Measurements from ENCODE around the gene RAPGEF4.

The RAPGEF4 gene

DNA sequence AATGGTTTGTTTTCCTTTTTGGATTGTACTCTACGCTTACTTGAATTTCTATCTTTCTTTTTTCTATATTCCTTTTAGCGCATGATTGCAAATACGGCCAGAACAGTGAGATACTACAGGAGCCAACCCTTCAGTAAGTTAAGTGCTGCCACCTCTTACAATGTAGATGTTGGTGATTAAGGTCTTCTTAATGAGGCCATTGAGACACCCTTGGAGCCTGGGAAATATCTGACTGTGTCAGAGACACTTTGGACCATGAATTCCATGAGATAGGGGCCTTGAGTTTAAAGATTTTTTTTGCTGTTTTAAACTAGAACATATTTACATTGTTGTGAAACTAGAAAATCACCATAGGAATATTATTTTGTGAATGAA, 312.9 kb downstream of the RAPGEF4 start:
- H3F3A ChIP-seq (ENCODE audit: low read depth), result no peaks in the 10 kb centered on the region
- H3K36me3 ChIP-seq (ENCODE audit: insufficient read depth, low read length), result no peaks in the 10 kb centered on the region
- no peaks in the 10 kb centered on the region for H3K9me2 ChIP-seq (replicated peaks; ENCODE audit: low read depth, low read length)
- H3K4me1 ChIP-seq (ENCODE audit: insufficient read depth, low read length, poor library complexity, severe bottlenecking), result no peaks in the 10 kb centered on the region
- no peak overlapping the region for H3K4me2 ChIP-seq (ENCODE audit: low read depth, low read length, poor library complexity, severe bottlenecking)
- no peaks in the 10 kb centered on the region for H4K20me1 ChIP-seq (ENCODE audit: insufficient read depth, low read length, poor library complexity, severe bottlenecking)
- H3K4me3 ChIP-seq (ENCODE audit: low read length, poor library complexity, severe bottlenecking), result no peak overlapping the region
- no peak overlapping the region for H2AFZ ChIP-seq (ENCODE audit: low read length)
- no peaks in the 10 kb centered on the region for H3K9me3 ChIP-seq (ENCODE audit: insufficient read depth, low read depth, low read length)
- H3K79me2 ChIP-seq (ENCODE audit: insufficient read depth, low read length), result no peaks in the 10 kb centered on the region
- H3K27me3 ChIP-seq (ENCODE audit: insufficient read depth, low read length, poor library complexity, severe bottlenecking), result no peaks in the 10 kb centered on the region
- H3K9ac ChIP-seq (ENCODE audit: low read depth, low read length, poor library complexity, severe bottlenecking), result no peak overlapping the region
- no peak for TF ChIP-seq EZH2phosphoT487 (IDR thresholded peaks at IDR 0.05; ENCODE audit: borderline replicate concordance)
- TF ChIP-seq, protein P1, sequence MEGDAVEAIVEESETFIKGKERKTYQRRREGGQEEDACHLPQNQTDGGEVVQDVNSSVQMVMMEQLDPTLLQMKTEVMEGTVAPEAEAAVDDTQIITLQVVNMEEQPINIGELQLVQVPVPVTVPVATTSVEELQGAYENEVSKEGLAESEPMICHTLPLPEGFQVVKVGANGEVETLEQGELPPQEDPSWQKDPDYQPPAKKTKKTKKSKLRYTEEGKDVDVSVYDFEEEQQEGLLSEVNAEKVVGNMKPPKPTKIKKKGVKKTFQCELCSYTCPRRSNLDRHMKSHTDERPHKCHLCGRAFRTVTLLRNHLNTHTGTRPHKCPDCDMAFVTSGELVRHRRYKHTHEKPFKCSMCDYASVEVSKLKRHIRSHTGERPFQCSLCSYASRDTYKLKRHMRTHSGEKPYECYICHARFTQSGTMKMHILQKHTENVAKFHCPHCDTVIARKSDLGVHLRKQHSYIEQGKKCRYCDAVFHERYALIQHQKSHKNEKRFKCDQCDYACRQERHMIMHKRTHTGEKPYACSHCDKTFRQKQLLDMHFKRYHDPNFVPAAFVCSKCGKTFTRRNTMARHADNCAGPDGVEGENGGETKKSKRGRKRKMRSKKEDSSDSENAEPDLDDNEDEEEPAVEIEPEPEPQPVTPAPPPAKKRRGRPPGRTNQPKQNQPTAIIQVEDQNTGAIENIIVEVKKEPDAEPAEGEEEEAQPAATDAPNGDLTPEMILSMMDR (conservative IDR thresholded peaks at IDR 0.05; ENCODE audit: low read length), result no peak

DNA sequence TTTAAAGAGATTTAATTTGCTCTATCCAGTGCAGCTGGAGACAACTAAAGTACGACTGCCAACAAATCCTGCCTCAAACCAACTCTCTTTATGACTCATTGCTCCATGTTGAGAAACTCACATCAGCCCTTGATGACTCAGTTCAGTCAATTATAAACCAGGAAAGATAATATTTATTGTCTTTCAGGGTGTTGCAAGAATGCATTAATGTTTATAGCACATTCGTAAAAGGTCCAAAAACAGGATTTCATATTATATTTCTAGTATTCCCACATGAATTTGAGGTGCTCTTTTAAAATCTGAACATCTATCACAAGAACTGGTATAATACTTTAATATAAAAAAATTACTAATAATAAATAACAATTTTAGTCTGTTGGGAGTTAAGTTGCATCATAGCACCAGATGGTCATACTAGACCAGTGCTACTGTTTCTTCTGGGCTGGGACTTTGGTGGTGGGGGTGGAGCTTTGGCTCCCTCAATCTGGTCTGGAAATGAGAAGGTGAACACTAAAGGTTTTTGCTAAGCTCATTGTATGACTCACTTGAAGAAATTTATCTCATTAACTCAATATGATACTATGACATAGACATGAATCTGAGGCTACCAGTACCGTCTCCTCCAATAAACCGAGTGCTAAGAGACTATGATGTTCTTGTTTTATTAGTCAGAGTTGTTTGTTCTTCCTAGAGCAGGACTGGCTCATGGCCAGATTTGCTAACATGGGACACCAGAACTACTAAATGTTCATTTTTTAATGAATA, 313.4 kb downstream of the RAPGEF4 start:
- H3K36me3 ChIP-seq (ENCODE audit: insufficient read depth, low read length), result no peaks in the 10 kb centered on the region
- H3K4me2 ChIP-seq (ENCODE audit: low read depth, low read length, poor library complexity, severe bottlenecking), result no peak overlapping the region
- H3K27me3 ChIP-seq (ENCODE audit: insufficient read depth, low read length, poor library complexity, severe bottlenecking), result no peaks in the 10 kb centered on the region
- H3K4me1 ChIP-seq (ENCODE audit: insufficient read depth, low read length, poor library complexity, severe bottlenecking), result no peaks in the 10 kb centered on the region
- no peak for TF ChIP-seq EZH2phosphoT487 (IDR thresholded peaks at IDR 0.05; ENCODE audit: borderline replicate concordance)
- TF ChIP-seq, protein P1 (conservative IDR thresholded peaks at IDR 0.05; ENCODE audit: low read length), result no peak
- no peaks in the 10 kb centered on the region for H3K9me2 ChIP-seq (replicated peaks; ENCODE audit: low read depth, low read length)
- H4K20me1 ChIP-seq (ENCODE audit: insufficient read depth, low read length, poor library complexity, severe bottlenecking), result no peaks in the 10 kb centered on the region
- no peak overlapping the region for H2AFZ ChIP-seq (ENCODE audit: low read length)
- H3K9me3 ChIP-seq (ENCODE audit: insufficient read depth, low read depth, low read length), result no peaks in the 10 kb centered on the region
- no peak overlapping the region for H3K4me3 ChIP-seq (ENCODE audit: low read length, poor library complexity, severe bottlenecking)
- no peaks in the 10 kb centered on the region for H3K79me2 ChIP-seq (ENCODE audit: insufficient read depth, low read length)
- H3K9ac ChIP-seq (ENCODE audit: low read depth, low read length, poor library complexity, severe bottlenecking), result no peak overlapping the region
- H3F3A ChIP-seq (ENCODE audit: low read depth), result no peaks in the 10 kb centered on the region

DNA sequence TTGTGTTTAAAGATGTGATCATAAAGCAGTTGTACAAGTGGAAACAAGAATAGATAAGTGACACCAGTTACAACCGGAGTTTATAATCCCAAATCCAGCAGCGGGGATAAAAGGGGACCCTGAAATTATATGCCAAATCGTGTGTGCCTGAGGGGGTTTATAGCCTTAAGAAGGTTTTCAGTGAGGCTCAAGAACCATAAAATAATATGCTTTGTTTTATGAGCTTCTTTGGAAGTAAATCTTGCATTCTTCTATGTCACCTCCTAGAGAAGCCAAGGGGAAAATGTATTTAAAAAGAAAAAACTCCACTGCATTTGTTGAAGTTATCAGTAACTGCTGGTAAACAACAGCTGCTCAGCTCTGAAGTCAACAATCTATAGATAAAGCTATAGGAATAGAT, 314.2 kb downstream of the RAPGEF4 start:
- no peak overlapping the region for H2AFZ ChIP-seq (ENCODE audit: low read length)
- no peaks in the 10 kb centered on the region for H3K9me3 ChIP-seq (ENCODE audit: insufficient read depth, low read depth, low read length)
- no peak overlapping the region for H3K9ac ChIP-seq (ENCODE audit: low read depth, low read length, poor library complexity, severe bottlenecking)
- H3K9me2 ChIP-seq (replicated peaks; ENCODE audit: low read depth, low read length), result no peaks in the 10 kb centered on the region
- H4K20me1 ChIP-seq (ENCODE audit: insufficient read depth, low read length, poor library complexity, severe bottlenecking), result no peaks in the 10 kb centered on the region
- H3K79me2 ChIP-seq (ENCODE audit: insufficient read depth, low read length), result no peaks in the 10 kb centered on the region
- no peaks in the 10 kb centered on the region for H3K36me3 ChIP-seq (ENCODE audit: insufficient read depth, low read length)
- H3K4me1 ChIP-seq (ENCODE audit: insufficient read depth, low read length, poor library complexity, severe bottlenecking), result no peaks in the 10 kb centered on the region
- H3K4me3 ChIP-seq (ENCODE audit: low read length, poor library complexity, severe bottlenecking), result no peak overlapping the region
- TF ChIP-seq EZH2phosphoT487 (IDR thresholded peaks at IDR 0.05; ENCODE audit: borderline replicate concordance), result no peak
- TF ChIP-seq, protein P1 (conservative IDR thresholded peaks at IDR 0.05; ENCODE audit: low read length), result no peak
- H3K27me3 ChIP-seq (ENCODE audit: insufficient read depth, low read length, poor library complexity, severe bottlenecking), result no peaks in the 10 kb centered on the region
- no peak overlapping the region for H3K4me2 ChIP-seq (ENCODE audit: low read depth, low read length, poor library complexity, severe bottlenecking)
- no peaks in the 10 kb centered on the region for H3F3A ChIP-seq (ENCODE audit: low read depth)
